ENCODE data around the gene IGFBP7.

GRCh38 chr4:57154191-57154590, 44.0 kb upstream of the IGFBP7 start:
- TF ChIP-seq MAX (IDR thresholded peaks at IDR 0.05; ENCODE audit: low read depth, low read length) (no peak), CTCF (IDR thresholded peaks at IDR 0.05; ENCODE audit: low read depth, low read length) (no peak), POLR2A (IDR thresholded peaks at IDR 0.05; ENCODE audit: extremely low read depth, insufficient read length) (no peak)
